Left kidney (tissue), 2 donors: ENCODE results near the gene ST8SIA2. TPM values are rescaled to one million over a fixed set of nuclear protein-coding genes. Genes with fewer than 3 reads are reported as not detected.

Experiments used
- DNase-seq: peaks from one replicate; pipeline ENCODE4 v3.0.0-alpha.2; 2013
- polyA plus RNA-seq: library from polyadenylated mRNA; unstranded; fragments of 120-200 nt; gene quantifications from one replicate; pipeline ENCODE4 v1.2.1, GENCODE V29; 2013; ENCODE audit not compliant: insufficient read length

Gene ST8SIA2
- polyA plus RNA-seq, 1 donor: 5.3 TPM

GRCh38 chr15:92395098-92395635 is 1.5 kb downstream of the ST8SIA2 start:
- no peak for DNase-seq

GRCh38 chr15:92399271-92399950 is 5.7 kb downstream of the ST8SIA2 start:
- DNase-seq: no peak

- DNase-seq: no peak
These were observed 6.9 kb downstream of the ST8SIA2 start for GRCh38 chr15:92400573-92400972.

- DNase-seq: no peak
These were observed 7.5 kb downstream of the ST8SIA2 start for GRCh38 chr15:92400980-92401787.

GRCh38 chr15:92402751-92403150 is 9.1 kb downstream of the ST8SIA2 start:
- DNase-seq: no peak

- no peak for DNase-seq
These were observed 12.3 kb downstream of the ST8SIA2 start for GRCh38 chr15:92405942-92406341.

- DNase-seq: no peak
These were observed 13.6 kb downstream of the ST8SIA2 start for GRCh38 chr15:92407321-92407720.

GRCh38 chr15:92407916-92408315 is 14.2 kb downstream of the ST8SIA2 start:
- no peak for DNase-seq

GRCh38 chr15:92409006-92409405 is 15.3 kb downstream of the ST8SIA2 start:
- no peak for DNase-seq

GRCh38 chr15:92409521-92409920 is 15.8 kb downstream of the ST8SIA2 start:
- no peak for DNase-seq

- DNase-seq: no peak
These were observed 16.9 kb downstream of the ST8SIA2 start for GRCh38 chr15:92410537-92410936.

GRCh38 chr15:92411256-92411655 is 17.6 kb downstream of the ST8SIA2 start:
- no peak for DNase-seq

- DNase-seq: no peak
These were observed 19.8 kb downstream of the ST8SIA2 start for GRCh38 chr15:92413510-92413909.

GRCh38 chr15:92415639-92416297 is 22.1 kb downstream of the ST8SIA2 start:
- no peak for DNase-seq

GRCh38 chr15:92416557-92416956 is 22.9 kb downstream of the ST8SIA2 start:
- no peak for DNase-seq

GRCh38 chr15:92417716-92418115 is 24.0 kb downstream of the ST8SIA2 start:
- no peak for DNase-seq

GRCh38 chr15:92418864-92419263 is 25.2 kb downstream of the ST8SIA2 start:
- no peak for DNase-seq

- DNase-seq: no peak
These were observed 28.3 kb downstream of the ST8SIA2 start for GRCh38 chr15:92421976-92422375.

GRCh38 chr15:92425578-92426225 is 32.0 kb downstream of the ST8SIA2 start:
- no peak for DNase-seq

GRCh38 chr15:92429378-92430068 is 35.8 kb downstream of the ST8SIA2 start:
- DNase-seq: no peak

- no peak for DNase-seq
These were observed 36.4 kb downstream of the ST8SIA2 start for GRCh38 chr15:92430069-92430440.

- DNase-seq: no peak
These were observed 41.5 kb downstream of the ST8SIA2 start for GRCh38 chr15:92435145-92435544.
